Activated T-helper 17 cell treated with anti-CD3 and anti-CD28 coated beads, Interleukin-2, amount 50 U/mL, for 72 hours (primary cell): ENCODE measurements around the gene SFRP5. TPM values are rescaled to one million over a fixed set of nuclear protein-coding genes. Genes with fewer than 3 reads are reported as not detected.

Experiments
- ATAC-seq: fragments of 150-1000 bp; cut with Tn5 transposase; replicated peaks from 2 replicates; pipeline ENCODE4 v1.10.0; 2021; ENCODE audit warnings: mild to moderate bottlenecking, moderate library complexity
- H3K27ac Mint-ChIP-seq: one replicate; pipeline ENCODE4 v1.8.0; 2022; ENCODE audit warnings: mixed read lengths
- H3K27me3 Mint-ChIP-seq: one replicate; pipeline ENCODE4 v1.8.0; 2022; ENCODE audit warnings: mixed read lengths
- H3K36me3 Mint-ChIP-seq: one replicate; pipeline ENCODE4 v1.8.0; 2022; ENCODE audit warnings: low read depth, mild to moderate bottlenecking, mixed read lengths
- H3K4me1 Mint-ChIP-seq: one replicate; pipeline ENCODE4 v1.8.0; 2022; ENCODE audit warnings: mixed read lengths
- H3K4me3 Mint-ChIP-seq: one replicate; pipeline ENCODE4 v1.8.0; 2022; ENCODE audit warnings: mild to moderate bottlenecking, mixed read lengths
- H3K9me3 Mint-ChIP-seq: one replicate; pipeline ENCODE4 v1.8.0; 2022; ENCODE audit warnings: mixed read lengths
- total RNA-seq, 2 donors: library from RNA; stranded (reverse); gene quantifications; one replicate each; pipeline ENCODE4 v1.2.3, GENCODE V29; 2022

Gene SFRP5
- total RNA-seq, 2 donors from 2014 or later = not detected

- H3K4me3 Mint-ChIP-seq = no peak overlapping the region
- H3K27me3 Mint-ChIP-seq = no peaks in the 10 kb centered on the region
- peaks cover 5% of the 10 kb centered on the region for H3K4me1 Mint-ChIP-seq
- ATAC-seq = no peak
- no peaks in the 10 kb centered on the region for H3K9me3 Mint-ChIP-seq
- no peak overlapping the region for H3K27ac Mint-ChIP-seq
- no peaks in the 10 kb centered on the region for H3K36me3 Mint-ChIP-seq
Observed at GRCh38 chr10:97779492-97779891, 7.7 kb upstream of the SFRP5 start.

GRCh38 chr10:97778452-97779302 lies 6.9 kb upstream of the SFRP5 start:
- Mint-ChIP-seq H3K27ac (no peak overlapping the region), H3K27me3 (no peaks in the 10 kb centered on the region), H3K4me1 (peaks cover 5% of the 10 kb centered on the region), H3K36me3 (no peaks in the 10 kb centered on the region), H3K4me3 (no peak overlapping the region), H3K9me3 (no peaks in the 10 kb centered on the region)
- no peak for ATAC-seq

GRCh38 chr10:97777143-97777542 lies 5.3 kb upstream of the SFRP5 start:
- Mint-ChIP-seq H3K27ac (no peak overlapping the region), H3K4me1 (peaks cover 9% of the 10 kb centered on the region), H3K4me3 (no peak overlapping the region), H3K36me3 (peaks cover 3% of the 10 kb centered on the region), H3K9me3 (no peaks in the 10 kb centered on the region), H3K27me3 (peaks cover 7% of the 10 kb centered on the region)
- ATAC-seq = no peak

GRCh38 chr10:97774811-97775294 lies 3.1 kb upstream of the SFRP5 start:
- ATAC-seq = no peak
- Mint-ChIP-seq H3K4me1 (peaks cover 5% of the 10 kb centered on the region), H3K4me3 (no peak overlapping the region), H3K27me3 (peaks cover 21% of the 10 kb centered on the region), H3K36me3 (peaks cover 6% of the 10 kb centered on the region), H3K27ac (no peak overlapping the region), H3K9me3 (no peaks in the 10 kb centered on the region)

- H3K27ac Mint-ChIP-seq = no peak overlapping the region
- peaks cover 6% of the 10 kb centered on the region for H3K36me3 Mint-ChIP-seq
- H3K27me3 Mint-ChIP-seq = peaks cover 30% of the 10 kb centered on the region
- H3K4me1 Mint-ChIP-seq = peaks cover 5% of the 10 kb centered on the region
- ATAC-seq = no peak
- no peaks in the 10 kb centered on the region for H3K9me3 Mint-ChIP-seq
- no peak overlapping the region for H3K4me3 Mint-ChIP-seq
Observed at GRCh38 chr10:97773096-97773495, 1.3 kb upstream of the SFRP5 start.

- Mint-ChIP-seq H3K4me1 (peaks cover 5% of the 10 kb centered on the region), H3K27me3 (peaks cover 34% of the 10 kb centered on the region), H3K36me3 (peaks cover 6% of the 10 kb centered on the region), H3K4me3 (peak overlapping the region; percentile 43), H3K9me3 (no peaks in the 10 kb centered on the region), H3K27ac (no peak overlapping the region)
- ATAC-seq = peak; percentile 28
Observed at GRCh38 chr10:97771055-97771891, 526 bp downstream of the SFRP5 start.

GRCh38 chr10:97770255-97770654 lies 1.5 kb downstream of the SFRP5 start:
- peak overlapping the region; percentile 43 for H3K4me3 Mint-ChIP-seq

GRCh38 chr10:97768322-97769315 lies 3.2 kb downstream of the SFRP5 start:
- ATAC-seq = no peak
- peaks cover 34% of the 10 kb centered on the region for H3K27me3 Mint-ChIP-seq
- H3K4me3 Mint-ChIP-seq = no peak overlapping the region
- peaks cover 6% of the 10 kb centered on the region for H3K36me3 Mint-ChIP-seq
- no peak overlapping the region for H3K27ac Mint-ChIP-seq
- no peaks in the 10 kb centered on the region for H3K9me3 Mint-ChIP-seq
- peaks cover 5% of the 10 kb centered on the region for H3K4me1 Mint-ChIP-seq

More at GRCh38 chr10:97770255-97770654, 1.5 kb downstream of the SFRP5 start:
- no peak for ATAC-seq
- H3K27ac Mint-ChIP-seq = no peak overlapping the region
- H3K27me3 Mint-ChIP-seq = peaks cover 34% of the 10 kb centered on the region
- peaks cover 6% of the 10 kb centered on the region for H3K36me3 Mint-ChIP-seq
- no peaks in the 10 kb centered on the region for H3K9me3 Mint-ChIP-seq
- H3K4me1 Mint-ChIP-seq = peaks cover 5% of the 10 kb centered on the region

- no peak for ATAC-seq
- Mint-ChIP-seq H3K36me3 (peaks cover 4% of the 10 kb centered on the region), H3K27me3 (peaks cover 29% of the 10 kb centered on the region), H3K27ac (no peak overlapping the region), H3K9me3 (no peaks in the 10 kb centered on the region), H3K4me3 (no peak overlapping the region), H3K4me1 (peaks cover 3% of the 10 kb centered on the region)
Observed at GRCh38 chr10:97766996-97767924, 4.5 kb downstream of the SFRP5 start.

- Mint-ChIP-seq H3K27me3 (peaks cover 25% of the 10 kb centered on the region), H3K4me3 (no peak overlapping the region), H3K9me3 (no peaks in the 10 kb centered on the region), H3K36me3 (peaks cover 8% of the 10 kb centered on the region), H3K4me1 (no peaks in the 10 kb centered on the region), H3K27ac (peak overlapping the region; percentile 13)
- ATAC-seq = no peak
Observed at GRCh38 chr10:97766106-97766810, 5.5 kb downstream of the SFRP5 start.

- Mint-ChIP-seq H3K27me3 (peaks cover 17% of the 10 kb centered on the region), H3K27ac (no peak overlapping the region), H3K4me3 (no peak overlapping the region), H3K9me3 (no peaks in the 10 kb centered on the region), H3K36me3 (peaks cover 18% of the 10 kb centered on the region), H3K4me1 (no peaks in the 10 kb centered on the region)
- ATAC-seq = no peak
Observed at GRCh38 chr10:97765201-97765600, 6.6 kb downstream of the SFRP5 start.

- no peak overlapping the region for H3K4me3 Mint-ChIP-seq
- no peaks in the 10 kb centered on the region for H3K4me1 Mint-ChIP-seq
- H3K36me3 Mint-ChIP-seq = peaks cover 25% of the 10 kb centered on the region
- peak overlapping the region; percentile 15 for H3K27ac Mint-ChIP-seq
- no peak for ATAC-seq
- peaks cover 10% of the 10 kb centered on the region for H3K27me3 Mint-ChIP-seq
- H3K9me3 Mint-ChIP-seq = no peaks in the 10 kb centered on the region
Observed at GRCh38 chr10:97764519-97764931, 7.3 kb downstream of the SFRP5 start.
